Type B pancreatic cell (in vitro differentiated cells): Measurements from ENCODE around the gene ANGPTL7. TPM values are rescaled to one million over a fixed set of nuclear protein-coding genes. Genes with fewer than 3 reads are reported as not detected.

Experiments used
- DNase-seq: peaks from one replicate; pipeline ENCODE4 v3.0.0; 2021; ENCODE audit warnings: mixed read lengths; ENCODE audit not compliant: unreplicated experiment; ENCODE audit errors: extremely low spot score
- H3K27ac Mint-ChIP-seq: 2 replicates; pipeline ENCODE4 v1.8.0; 2021; ENCODE audit warnings: mild to moderate bottlenecking, mixed read lengths
- H3K27me3 Mint-ChIP-seq: 2 replicates; pipeline ENCODE4 v1.8.0; 2021; ENCODE audit warnings: mixed read lengths
- H3K36me3 Mint-ChIP-seq: 2 replicates; pipeline ENCODE4 v1.8.0; 2021; ENCODE audit warnings: mixed read lengths
- H3K4me1 Mint-ChIP-seq: one replicate; pipeline ENCODE4 v1.8.0; 2021; ENCODE audit warnings: mixed read lengths; ENCODE audit not compliant: unreplicated experiment
- H3K4me3 Mint-ChIP-seq: 2 replicates; pipeline ENCODE4 v1.8.0; 2021; ENCODE audit warnings: mild to moderate bottlenecking, mixed read lengths
- H3K9me3 Mint-ChIP-seq: 2 replicates; pipeline ENCODE4 v1.8.0; 2021; ENCODE audit warnings: mixed read lengths
- total RNA-seq: library from RNA; stranded (reverse); gene quantifications from 2 replicates; pipeline ENCODE4 v1.2.1, GENCODE V29; 2021; ENCODE audit warnings: low replicate concordance
- TF ChIP-seq, protein P1 (sequence below): fragments of 200-600 bp; sonication (generic); conservative IDR thresholded peaks from 2 replicates; pipeline ENCODE4 v1.5.0; 2021; ENCODE audit warnings: antibody characterized with exemption, mild to moderate bottlenecking

Gene ANGPTL7
- total RNA-seq, 1 donor from 2014 or later, result 0.70 TPM

DNA sequence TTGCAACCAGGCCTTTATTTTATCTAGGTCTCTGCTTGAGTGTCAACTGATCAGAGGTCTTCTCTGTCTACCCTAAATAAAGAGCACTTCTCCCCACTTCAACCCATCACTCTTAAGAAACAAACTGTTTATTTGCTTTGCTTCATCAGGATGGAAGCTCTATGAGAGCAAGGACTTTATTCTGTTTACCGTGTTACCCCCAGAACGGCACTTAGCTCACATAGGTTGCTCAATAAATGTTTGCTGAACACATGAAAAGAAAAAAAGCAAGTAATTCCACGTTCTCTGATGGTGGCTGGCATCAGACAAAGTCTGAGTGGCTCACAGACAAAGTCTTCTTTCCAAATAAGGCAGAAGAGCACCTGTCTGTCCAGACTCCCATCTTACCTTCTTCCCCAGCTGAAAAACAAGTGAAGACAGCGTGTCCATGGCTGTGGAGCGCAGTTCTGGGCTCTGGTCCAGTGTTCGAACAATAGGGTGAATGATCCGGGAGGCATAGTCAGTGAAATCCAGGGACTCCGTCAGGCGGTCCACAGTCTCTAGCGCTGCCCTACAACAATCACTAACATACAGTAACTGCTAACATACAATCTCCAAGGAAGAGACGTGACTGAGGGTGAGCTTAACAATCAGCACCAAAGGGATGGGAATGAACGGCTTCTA is 22.9 kb downstream of the ANGPTL7 start:
- H3K27me3 Mint-ChIP-seq, result no peaks in the 10 kb centered on the region
- H3K4me1 Mint-ChIP-seq, result no peaks in the 10 kb centered on the region
- no peak overlapping the region for H3K4me3 Mint-ChIP-seq
- TF ChIP-seq, protein P1, sequence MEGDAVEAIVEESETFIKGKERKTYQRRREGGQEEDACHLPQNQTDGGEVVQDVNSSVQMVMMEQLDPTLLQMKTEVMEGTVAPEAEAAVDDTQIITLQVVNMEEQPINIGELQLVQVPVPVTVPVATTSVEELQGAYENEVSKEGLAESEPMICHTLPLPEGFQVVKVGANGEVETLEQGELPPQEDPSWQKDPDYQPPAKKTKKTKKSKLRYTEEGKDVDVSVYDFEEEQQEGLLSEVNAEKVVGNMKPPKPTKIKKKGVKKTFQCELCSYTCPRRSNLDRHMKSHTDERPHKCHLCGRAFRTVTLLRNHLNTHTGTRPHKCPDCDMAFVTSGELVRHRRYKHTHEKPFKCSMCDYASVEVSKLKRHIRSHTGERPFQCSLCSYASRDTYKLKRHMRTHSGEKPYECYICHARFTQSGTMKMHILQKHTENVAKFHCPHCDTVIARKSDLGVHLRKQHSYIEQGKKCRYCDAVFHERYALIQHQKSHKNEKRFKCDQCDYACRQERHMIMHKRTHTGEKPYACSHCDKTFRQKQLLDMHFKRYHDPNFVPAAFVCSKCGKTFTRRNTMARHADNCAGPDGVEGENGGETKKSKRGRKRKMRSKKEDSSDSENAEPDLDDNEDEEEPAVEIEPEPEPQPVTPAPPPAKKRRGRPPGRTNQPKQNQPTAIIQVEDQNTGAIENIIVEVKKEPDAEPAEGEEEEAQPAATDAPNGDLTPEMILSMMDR, result no peak
- no peaks in the 10 kb centered on the region for H3K9me3 Mint-ChIP-seq
- H3K27ac Mint-ChIP-seq, result no peak overlapping the region
- no peak for DNase-seq
- H3K36me3 Mint-ChIP-seq, result peaks cover 35% of the 10 kb centered on the region

DNA sequence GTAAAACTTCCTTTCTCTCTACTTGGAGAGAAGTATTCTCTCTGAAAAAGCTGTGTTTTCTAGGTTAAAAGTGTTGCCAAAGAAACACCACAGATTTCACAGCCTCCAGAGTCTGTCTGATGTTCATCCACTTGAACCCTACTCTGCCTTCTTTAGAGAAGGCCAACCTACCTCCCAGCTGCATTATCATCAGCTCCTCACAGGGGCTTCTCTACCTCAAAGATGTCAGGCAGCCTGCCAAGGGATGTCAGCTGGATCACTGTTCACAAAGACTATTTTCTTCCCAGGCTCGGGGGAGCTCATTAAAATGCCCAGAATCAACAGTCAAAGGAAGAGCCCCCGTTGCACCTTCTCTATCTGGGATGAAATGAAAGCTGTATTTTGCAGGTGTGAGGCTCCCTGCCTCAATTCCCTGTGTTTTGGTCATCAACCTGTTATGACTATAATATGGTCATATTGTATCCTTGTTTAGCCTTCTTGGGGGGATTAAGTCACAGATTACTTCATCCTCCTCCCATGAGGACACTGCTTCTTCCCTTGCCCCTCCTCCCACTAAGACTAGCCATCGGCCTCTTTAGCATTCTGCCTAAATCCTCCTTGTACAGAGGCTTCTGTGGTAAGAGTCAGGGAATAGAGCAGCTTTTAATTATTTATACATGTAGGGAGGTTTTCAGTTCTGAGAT is 25.7 kb downstream of the ANGPTL7 start:
- Mint-ChIP-seq H3K27ac (no peak overlapping the region), H3K9me3 (no peaks in the 10 kb centered on the region), H3K4me3 (no peak overlapping the region), H3K4me1 (no peaks in the 10 kb centered on the region), H3K27me3 (no peaks in the 10 kb centered on the region), H3K36me3 (peaks cover 34% of the 10 kb centered on the region)
- TF ChIP-seq, protein P1, result no peak
- DNase-seq, result no peak

DNA sequence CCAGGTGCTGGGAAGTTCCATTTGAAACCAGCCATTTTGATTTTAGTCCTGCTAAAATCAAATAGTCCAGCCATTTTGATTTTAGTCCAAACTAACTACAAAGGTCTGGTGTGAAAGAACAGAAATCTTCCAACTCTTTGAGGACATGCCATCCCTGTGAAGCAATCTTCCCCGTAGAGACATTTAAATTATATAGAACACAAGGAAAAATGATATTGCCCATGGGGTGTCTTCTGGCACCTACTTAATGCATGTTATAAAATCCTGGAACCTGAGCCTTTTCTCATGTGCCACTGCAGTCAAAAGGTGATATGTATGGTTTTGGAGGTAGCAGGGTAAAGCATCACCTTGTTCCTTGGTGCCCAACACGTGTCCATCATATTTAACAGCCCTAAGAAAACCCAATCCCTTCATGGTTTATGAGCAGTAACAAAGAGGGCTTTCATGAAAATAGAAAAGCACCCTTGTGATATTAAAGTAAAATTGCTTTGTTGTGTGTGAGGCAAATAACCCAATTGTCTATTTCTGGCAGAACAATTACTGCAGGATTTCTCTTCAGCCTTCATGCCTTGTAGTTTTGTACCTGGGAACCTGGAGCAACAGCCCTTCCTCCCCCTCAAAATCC is 26.3 kb downstream of the ANGPTL7 start:
- no peaks in the 10 kb centered on the region for H3K27me3 Mint-ChIP-seq
- no peak overlapping the region for H3K27ac Mint-ChIP-seq
- H3K9me3 Mint-ChIP-seq, result no peaks in the 10 kb centered on the region
- H3K36me3 Mint-ChIP-seq, result peaks cover 34% of the 10 kb centered on the region
- no peak for DNase-seq
- TF ChIP-seq, protein P1, result no peak
- no peaks in the 10 kb centered on the region for H3K4me1 Mint-ChIP-seq
- H3K4me3 Mint-ChIP-seq, result no peak overlapping the region

DNA sequence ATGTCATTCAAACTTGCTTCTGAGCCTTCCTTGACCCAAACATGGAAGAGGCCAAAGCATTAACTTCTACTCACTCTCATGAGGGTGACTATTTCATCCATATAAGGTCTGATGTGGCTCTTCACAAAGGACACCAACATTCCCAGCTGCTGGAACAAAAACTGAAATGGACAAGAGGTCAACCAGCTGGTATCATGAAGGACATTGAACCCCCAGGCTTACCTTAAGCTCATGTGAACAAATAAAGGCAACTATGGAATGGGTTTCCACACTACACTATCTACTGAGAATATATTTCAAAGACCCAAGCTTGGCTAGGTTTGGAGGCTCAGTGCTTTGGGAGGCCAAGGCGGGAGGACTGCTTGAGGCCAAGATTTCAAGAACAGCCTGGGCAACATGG is 26.9 kb downstream of the ANGPTL7 start:
- Mint-ChIP-seq H3K4me1 (no peaks in the 10 kb centered on the region), H3K4me3 (no peak overlapping the region), H3K36me3 (peaks cover 31% of the 10 kb centered on the region), H3K9me3 (no peaks in the 10 kb centered on the region), H3K27me3 (no peaks in the 10 kb centered on the region), H3K27ac (no peak overlapping the region)
- TF ChIP-seq, protein P1, result no peak
- DNase-seq, result no peak

DNA sequence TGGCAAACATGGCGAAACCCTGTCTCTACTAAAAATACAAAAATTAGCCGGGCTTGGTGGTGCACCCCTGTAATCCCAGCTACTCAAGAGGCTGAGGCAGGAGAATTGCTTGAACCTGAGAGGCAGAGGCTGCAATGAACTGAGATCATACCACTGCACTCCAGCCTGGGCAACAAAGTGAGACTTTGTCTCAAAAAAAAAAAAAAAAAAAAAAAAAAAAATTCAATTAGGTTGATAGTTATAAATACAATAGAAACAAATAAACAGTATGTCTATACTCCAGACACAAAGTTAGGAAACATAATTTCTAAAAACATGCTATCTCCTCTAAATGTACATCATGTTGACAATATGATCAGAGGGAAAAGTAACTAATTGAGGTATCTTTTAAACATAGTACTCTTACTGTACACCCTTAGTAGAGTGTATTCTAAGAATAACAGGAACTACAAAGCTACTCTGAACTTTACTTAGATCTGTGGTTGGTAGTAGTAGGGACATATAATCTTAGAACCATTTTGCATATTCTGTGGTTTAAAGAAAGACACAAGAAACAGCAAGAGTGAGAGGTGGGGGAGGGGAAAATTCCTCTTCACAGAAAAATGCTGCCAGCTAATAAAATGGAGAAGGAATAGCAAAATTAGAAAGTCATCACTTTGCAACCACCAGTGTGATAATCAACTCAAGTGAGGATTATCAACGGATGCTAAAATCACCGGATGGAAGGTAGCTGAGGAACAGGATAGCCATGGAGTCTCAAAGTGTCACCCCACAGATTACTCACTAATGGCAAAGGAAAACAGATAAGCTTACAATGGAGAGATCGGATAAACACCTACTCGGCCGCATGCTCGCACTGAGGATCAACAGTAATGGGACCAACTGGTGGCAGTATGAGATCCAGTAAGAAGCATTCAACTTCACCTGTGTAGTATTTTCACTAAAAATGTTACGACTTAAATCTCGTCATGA is 38.2 kb downstream of the ANGPTL7 start:
- H3K27ac Mint-ChIP-seq, result no peak overlapping the region
- H3K4me1 Mint-ChIP-seq, result no peaks in the 10 kb centered on the region
- peaks cover 29% of the 10 kb centered on the region for H3K36me3 Mint-ChIP-seq
- H3K27me3 Mint-ChIP-seq, result no peaks in the 10 kb centered on the region
- TF ChIP-seq, protein P1, result no peak
- no peak overlapping the region for H3K4me3 Mint-ChIP-seq
- DNase-seq, result no peak
- H3K9me3 Mint-ChIP-seq, result no peaks in the 10 kb centered on the region
